Measurements from ENCODE around the gene CEPT1.

DNA sequence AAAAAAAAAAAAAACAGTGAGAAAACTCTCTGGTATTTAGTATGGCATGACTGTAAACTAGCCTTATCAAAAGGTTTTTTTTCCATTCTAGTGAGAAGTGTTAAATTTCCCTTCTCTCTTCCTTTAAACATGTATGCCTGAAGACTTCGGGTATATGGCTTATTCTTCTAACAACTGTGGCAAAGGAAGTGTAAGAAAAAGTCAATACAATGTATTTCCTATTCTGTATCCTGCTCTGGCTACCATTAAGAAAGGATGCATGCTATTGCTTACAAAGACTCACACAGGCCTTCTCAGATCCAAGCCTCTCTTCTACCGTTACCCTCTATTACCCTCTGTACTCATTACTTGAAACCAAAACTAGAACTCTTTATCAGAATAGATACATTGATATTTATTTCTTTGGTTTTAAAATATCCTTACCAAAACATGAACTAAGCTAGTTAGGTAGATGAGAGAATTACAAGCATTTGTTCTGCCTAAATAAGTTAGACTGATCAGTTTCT is 8.4 kb downstream of the CEPT1 start:
- TF ChIP-seq, protein P1, sequence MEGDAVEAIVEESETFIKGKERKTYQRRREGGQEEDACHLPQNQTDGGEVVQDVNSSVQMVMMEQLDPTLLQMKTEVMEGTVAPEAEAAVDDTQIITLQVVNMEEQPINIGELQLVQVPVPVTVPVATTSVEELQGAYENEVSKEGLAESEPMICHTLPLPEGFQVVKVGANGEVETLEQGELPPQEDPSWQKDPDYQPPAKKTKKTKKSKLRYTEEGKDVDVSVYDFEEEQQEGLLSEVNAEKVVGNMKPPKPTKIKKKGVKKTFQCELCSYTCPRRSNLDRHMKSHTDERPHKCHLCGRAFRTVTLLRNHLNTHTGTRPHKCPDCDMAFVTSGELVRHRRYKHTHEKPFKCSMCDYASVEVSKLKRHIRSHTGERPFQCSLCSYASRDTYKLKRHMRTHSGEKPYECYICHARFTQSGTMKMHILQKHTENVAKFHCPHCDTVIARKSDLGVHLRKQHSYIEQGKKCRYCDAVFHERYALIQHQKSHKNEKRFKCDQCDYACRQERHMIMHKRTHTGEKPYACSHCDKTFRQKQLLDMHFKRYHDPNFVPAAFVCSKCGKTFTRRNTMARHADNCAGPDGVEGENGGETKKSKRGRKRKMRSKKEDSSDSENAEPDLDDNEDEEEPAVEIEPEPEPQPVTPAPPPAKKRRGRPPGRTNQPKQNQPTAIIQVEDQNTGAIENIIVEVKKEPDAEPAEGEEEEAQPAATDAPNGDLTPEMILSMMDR (conservative IDR thresholded peaks at IDR 0.05; ENCODE audit: low read depth, low read length): no peak
- TF ChIP-seq EZH2 (IDR thresholded peaks at IDR 0.05; ENCODE audit: borderline replicate concordance, low read depth, low read length, poor library complexity, severe bottlenecking): no peak
